Measurements from ENCODE around the gene C2orf76.

DNA sequence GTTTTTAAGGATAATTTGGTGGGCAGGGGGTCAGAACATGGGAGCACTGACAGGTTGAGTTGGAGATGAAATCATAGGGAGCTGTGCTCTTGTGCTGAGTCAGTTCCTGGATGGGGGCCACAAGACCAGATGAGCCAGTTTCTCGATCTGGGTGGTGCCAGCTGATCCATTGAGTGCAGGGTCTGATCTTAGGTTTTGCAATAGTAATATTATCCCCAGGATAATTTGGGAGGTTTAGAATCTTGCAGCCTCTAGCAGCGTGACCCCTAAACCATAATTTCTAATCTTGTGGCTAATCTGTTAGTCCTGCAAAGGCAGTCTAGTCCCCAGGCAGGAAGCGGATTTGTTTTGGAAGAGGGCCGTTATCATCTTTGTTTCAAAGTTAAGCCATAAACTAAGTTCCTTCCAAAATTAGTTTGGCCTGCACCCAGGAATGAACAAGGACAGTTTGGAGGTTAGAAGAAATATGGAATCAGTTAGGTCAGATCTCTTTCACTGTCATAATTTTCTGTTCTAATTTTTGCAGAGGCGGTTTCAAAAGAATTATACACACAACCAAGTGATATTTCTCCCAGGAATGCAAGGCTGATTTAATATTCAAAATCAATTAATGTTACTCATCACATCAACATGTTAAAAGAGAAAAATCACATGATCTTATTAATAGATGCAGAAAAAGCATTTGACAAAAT lies 23.1 kb upstream of the C2orf76 start:
- TF ChIP-seq, protein P1, sequence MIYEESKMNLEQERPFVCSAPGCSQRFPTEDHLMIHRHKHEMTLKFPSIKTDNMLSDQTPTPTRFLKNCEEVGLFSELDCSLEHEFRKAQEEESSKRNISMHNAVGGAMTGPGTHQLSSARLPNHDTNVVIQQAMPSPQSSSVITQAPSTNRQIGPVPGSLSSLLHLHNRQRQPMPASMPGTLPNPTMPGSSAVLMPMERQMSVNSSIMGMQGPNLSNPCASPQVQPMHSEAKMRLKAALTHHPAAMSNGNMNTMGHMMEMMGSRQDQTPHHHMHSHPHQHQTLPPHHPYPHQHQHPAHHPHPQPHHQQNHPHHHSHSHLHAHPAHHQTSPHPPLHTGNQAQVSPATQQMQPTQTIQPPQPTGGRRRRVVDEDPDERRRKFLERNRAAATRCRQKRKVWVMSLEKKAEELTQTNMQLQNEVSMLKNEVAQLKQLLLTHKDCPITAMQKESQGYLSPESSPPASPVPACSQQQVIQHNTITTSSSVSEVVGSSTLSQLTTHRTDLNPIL (CRISPR knock-in tag; IDR thresholded peaks at IDR 0.05; ENCODE audit: low read depth) = no peak
- no peak for TF ChIP-seq ZNF565 (CRISPR knock-in tag; conservative IDR thresholded peaks at IDR 0.05; ENCODE audit: low read depth)
- no peak for TF ChIP-seq GLIS3 (CRISPR knock-in tag; IDR thresholded peaks at IDR 0.05)
- TF ChIP-seq, protein P2, sequence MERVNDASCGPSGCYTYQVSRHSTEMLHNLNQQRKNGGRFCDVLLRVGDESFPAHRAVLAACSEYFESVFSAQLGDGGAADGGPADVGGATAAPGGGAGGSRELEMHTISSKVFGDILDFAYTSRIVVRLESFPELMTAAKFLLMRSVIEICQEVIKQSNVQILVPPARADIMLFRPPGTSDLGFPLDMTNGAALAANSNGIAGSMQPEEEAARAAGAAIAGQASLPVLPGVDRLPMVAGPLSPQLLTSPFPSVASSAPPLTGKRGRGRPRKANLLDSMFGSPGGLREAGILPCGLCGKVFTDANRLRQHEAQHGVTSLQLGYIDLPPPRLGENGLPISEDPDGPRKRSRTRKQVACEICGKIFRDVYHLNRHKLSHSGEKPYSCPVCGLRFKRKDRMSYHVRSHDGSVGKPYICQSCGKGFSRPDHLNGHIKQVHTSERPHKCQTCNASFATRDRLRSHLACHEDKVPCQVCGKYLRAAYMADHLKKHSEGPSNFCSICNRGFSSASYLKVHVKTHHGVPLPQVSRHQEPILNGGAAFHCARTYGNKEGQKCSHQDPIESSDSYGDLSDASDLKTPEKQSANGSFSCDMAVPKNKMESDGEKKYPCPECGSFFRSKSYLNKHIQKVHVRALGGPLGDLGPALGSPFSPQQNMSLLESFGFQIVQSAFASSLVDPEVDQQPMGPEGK (CRISPR knock-in tag; IDR thresholded peaks at IDR 0.05; ENCODE audit: borderline replicate concordance) = no peak
- TF ChIP-seq ESRRG (CRISPR knock-in tag; IDR thresholded peaks at IDR 0.05) = no peak
